ENCODE measurements around the gene NT5DC1. TPM values are rescaled to one million over a fixed set of nuclear protein-coding genes. Genes with fewer than 3 reads are reported as not detected.

The NT5DC1 gene
- total RNA-seq (2021; ENCODE audit: unreplicated experiment) = 63.7 TPM
- polyA plus RNA-seq (2012) = 41.5 and 50.3 TPM in 2 replicates
- Bru-seq, nascent RNA = percentile 77 among the genes with signal in this experiment
- percentile 63 among the genes with signal in this experiment for BruChase-seq, experiment 1, labeled RNA remaining after a 6-hour chase
- BruChase-seq, experiment 2, labeled RNA remaining after a 2-hour chase = percentile 64 among the genes with signal in this experiment
- long read RNA-seq, full-length matches to known transcripts = 99 of 106 reads
- long read RNA-seq, partial matches to known transcripts = 2 of 106 reads
- long read RNA-seq, other reads (novel, unspliced or antisense) = 5 of 106 reads

DNA sequence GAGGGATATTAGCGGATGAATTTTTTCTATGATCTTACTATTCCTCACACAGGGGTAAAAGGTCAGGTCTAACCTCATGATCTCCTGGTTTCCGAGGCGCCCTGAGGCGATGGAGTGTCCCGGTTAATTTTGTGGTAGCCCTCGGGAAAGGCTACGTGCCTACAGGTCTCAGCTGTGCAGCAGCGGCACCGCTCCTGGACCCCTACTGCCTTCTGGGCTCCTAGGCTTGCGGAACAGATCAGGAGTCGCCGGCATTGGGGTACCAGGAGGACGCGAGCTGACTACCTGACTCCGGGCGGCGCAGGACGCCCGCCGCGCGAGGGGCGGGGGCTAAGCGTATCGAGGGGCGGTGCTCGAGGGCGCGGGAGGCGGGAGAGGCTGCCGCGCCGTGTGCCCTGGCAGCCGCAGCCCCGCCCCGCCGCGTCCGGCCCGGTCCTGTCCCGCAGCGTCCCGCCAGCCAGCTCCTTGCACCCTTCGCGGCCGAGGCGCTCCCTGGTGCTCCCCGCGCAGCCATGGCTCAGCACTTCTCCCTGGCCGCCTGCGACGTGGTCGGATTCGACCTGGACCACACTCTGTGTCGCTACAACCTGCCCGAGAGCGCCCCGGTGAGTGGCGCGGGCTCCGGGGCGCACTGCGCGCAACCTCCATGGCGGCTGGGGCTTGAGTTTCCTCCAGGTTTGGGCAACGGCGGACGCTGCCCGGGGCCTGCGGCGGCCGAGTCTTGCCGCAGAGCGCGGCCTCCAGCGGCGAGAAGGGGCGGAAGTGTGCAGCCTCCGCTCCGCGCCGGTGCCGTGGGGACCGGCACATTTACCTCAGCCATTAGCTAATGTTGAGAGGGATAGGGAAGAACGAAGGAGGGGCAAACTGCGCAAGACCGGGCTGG, at the start of gene NT5DC1:
TSS of gene NT5DC1 (plus strand) at position 435 of the 883 bp plus-strand sequence. CDS start at position 513, 78 bp downstream.
- Histone ChIP-seq H3K9ac (ENCODE audit: low read length) (peak within 1 kb of the TSS; percentile 93), H3K4me2 (ENCODE audit: low read length) (peak within 1 kb of the TSS; percentile 92), H3K9me2 (ENCODE audit: insufficient read depth) (no peaks in the 10 kb centered on the region), H3K36me3 (ENCODE audit: control insufficient read depth in 1 of 2, insufficient read depth in 2 of 2, low read length in 2 of 2) (no peaks in the 10 kb centered on the region), H3K4me3 (replicated peaks in 1 of 2; ENCODE audit: low read depth in 1 of 2, low read length in 2 of 2) (peak within 1 kb of the TSS; percentile 71 to 93), H3K27me3 (ENCODE audit: insufficient read depth, low read length) (no peaks in the 10 kb centered on the region), H2AFZ (ENCODE audit: low read depth, low read length, poor library complexity, severe bottlenecking) (peak within 1 kb of the TSS; percentile 94), H3K79me2 (ENCODE audit: insufficient read depth, low read length) (peaks cover 21% of the 10 kb centered on the region), H3K4me1 (ENCODE audit: control insufficient read depth in 1 of 2, insufficient read depth in 2 of 2, low read length in 2 of 2) (peaks cover 6 to 20% of the 10 kb centered on the region in 2 experiments; a peak in 3 of 4 replicates), H3K9me3 (ENCODE audit: control insufficient read depth in 1 of 2, insufficient read depth in 1 of 2, low read depth in 1 of 2, low read length in 2 of 2) (peaks cover 4 to 7% of the 10 kb centered on the region in 2 experiments; a peak in 2 of 4 replicates), H3K27ac (ENCODE audit: low read depth, low read length) (peak within 1 kb of the TSS; percentile 92), H4K20me1 (ENCODE audit: insufficient read depth) (no peaks in the 10 kb centered on the region)
- intact Hi-C loops (cut with micrococcal nuclease) = loop anchor here (1.0 kb wide), 1 partner anchor 89 kb away; no protein-coding TSS in a partner anchor
- ChIA-PET POLR2A (interaction anchor here (0.6 to 1.9 kb wide), 6 partner anchors 9 to 89 kb away, joined by 3 to 8 read pairs (median 5); no protein-coding TSS in a partner anchor), RAD21 (ENCODE audit: low non-redundant PET in 1 of 2, low total read pairs in 2 of 2, uncharacterized antibody in 2 of 2, unreplicated experiment in 2 of 2) (interaction anchor here (0.6 to 1.3 kb wide), 2 partner anchors 92 to 322 kb away, joined by 3 to 4 read pairs; no protein-coding TSS in a partner anchor), CTCF (interaction anchor here (0.9 to 2.9 kb wide), 4 partner anchors 11 to 90 kb away, joined by 3 to 22 read pairs (median 6); partner anchors contain the start of gene FRK)
- peak; percentile 62 for DNase-seq (ENCODE audit: low read depth, low spot score)
- peak; percentile 94 for ATAC-seq
- BruUV-seq (replicated peaks) = no TSS peak
- TF ChIP-seq, protein P1, sequence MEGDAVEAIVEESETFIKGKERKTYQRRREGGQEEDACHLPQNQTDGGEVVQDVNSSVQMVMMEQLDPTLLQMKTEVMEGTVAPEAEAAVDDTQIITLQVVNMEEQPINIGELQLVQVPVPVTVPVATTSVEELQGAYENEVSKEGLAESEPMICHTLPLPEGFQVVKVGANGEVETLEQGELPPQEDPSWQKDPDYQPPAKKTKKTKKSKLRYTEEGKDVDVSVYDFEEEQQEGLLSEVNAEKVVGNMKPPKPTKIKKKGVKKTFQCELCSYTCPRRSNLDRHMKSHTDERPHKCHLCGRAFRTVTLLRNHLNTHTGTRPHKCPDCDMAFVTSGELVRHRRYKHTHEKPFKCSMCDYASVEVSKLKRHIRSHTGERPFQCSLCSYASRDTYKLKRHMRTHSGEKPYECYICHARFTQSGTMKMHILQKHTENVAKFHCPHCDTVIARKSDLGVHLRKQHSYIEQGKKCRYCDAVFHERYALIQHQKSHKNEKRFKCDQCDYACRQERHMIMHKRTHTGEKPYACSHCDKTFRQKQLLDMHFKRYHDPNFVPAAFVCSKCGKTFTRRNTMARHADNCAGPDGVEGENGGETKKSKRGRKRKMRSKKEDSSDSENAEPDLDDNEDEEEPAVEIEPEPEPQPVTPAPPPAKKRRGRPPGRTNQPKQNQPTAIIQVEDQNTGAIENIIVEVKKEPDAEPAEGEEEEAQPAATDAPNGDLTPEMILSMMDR (IDR thresholded peaks at IDR 0.05 in 2 of 3, conservative IDR thresholded peaks at IDR 0.05 in 1 of 3; ENCODE audit: borderline replicate concordance in 1 of 3, insufficient read depth in 1 of 3, low read depth in 2 of 3, low read length in 2 of 3) = peak in 2 of 3 experiments; percentile 13 to 20; a peak in 2 of 6 replicates
- TF ChIP-seq SP1 (IDR thresholded peaks at IDR 0.05; ENCODE audit: low read depth) = no peak
- no peak for TF ChIP-seq EZH2 (IDR thresholded peaks at IDR 0.05)
- TF ChIP-seq, protein P2, sequence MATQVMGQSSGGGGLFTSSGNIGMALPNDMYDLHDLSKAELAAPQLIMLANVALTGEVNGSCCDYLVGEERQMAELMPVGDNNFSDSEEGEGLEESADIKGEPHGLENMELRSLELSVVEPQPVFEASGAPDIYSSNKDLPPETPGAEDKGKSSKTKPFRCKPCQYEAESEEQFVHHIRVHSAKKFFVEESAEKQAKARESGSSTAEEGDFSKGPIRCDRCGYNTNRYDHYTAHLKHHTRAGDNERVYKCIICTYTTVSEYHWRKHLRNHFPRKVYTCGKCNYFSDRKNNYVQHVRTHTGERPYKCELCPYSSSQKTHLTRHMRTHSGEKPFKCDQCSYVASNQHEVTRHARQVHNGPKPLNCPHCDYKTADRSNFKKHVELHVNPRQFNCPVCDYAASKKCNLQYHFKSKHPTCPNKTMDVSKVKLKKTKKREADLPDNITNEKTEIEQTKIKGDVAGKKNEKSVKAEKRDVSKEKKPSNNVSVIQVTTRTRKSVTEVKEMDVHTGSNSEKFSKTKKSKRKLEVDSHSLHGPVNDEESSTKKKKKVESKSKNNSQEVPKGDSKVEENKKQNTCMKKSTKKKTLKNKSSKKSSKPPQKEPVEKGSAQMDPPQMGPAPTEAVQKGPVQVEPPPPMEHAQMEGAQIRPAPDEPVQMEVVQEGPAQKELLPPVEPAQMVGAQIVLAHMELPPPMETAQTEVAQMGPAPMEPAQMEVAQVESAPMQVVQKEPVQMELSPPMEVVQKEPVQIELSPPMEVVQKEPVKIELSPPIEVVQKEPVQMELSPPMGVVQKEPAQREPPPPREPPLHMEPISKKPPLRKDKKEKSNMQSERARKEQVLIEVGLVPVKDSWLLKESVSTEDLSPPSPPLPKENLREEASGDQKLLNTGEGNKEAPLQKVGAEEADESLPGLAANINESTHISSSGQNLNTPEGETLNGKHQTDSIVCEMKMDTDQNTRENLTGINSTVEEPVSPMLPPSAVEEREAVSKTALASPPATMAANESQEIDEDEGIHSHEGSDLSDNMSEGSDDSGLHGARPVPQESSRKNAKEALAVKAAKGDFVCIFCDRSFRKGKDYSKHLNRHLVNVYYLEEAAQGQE (IDR thresholded peaks at IDR 0.05; ENCODE audit: low read depth) = no peak
- no peak for TF ChIP-seq JUND (IDR thresholded peaks at IDR 0.05)
- no peak for TF ChIP-seq ELF1 (IDR thresholded peaks at IDR 0.05; ENCODE audit: borderline replicate concordance, low read depth)
- TF ChIP-seq ZFX (IDR thresholded peaks at IDR 0.05) = peak; percentile 89
- TF ChIP-seq YY1 (IDR thresholded peaks at IDR 0.05; ENCODE audit: extremely low read depth, insufficient replicate concordance, low read depth, low read length) = peak; percentile 53
- no peak; the same call in 1 of the 2 replicates for TF ChIP-seq FOSL1 (IDR thresholded peaks at IDR 0.05; ENCODE audit: low read depth)
- TF ChIP-seq, protein P3, sequence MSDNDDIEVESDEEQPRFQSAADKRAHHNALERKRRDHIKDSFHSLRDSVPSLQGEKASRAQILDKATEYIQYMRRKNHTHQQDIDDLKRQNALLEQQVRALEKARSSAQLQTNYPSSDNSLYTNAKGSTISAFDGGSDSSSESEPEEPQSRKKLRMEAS (IDR thresholded peaks at IDR 0.05) = peak; percentile 75; the same call in 1 of the 2 replicates
- peak; percentile 83 for TF ChIP-seq POLR2A (IDR thresholded peaks at IDR 0.05; ENCODE audit: borderline replicate concordance, extremely low read depth, insufficient read depth, insufficient read length)
- TF ChIP-seq ZNF274 (IDR thresholded peaks at IDR 0.05; ENCODE audit: low read depth, low read length) = no peak
- no peak for TF ChIP-seq RAD21 (IDR thresholded peaks at IDR 0.05; ENCODE audit: low read depth)
- 0 out of 2 replicates have a peak, but pooled peaks have one; percentile 17 for TF ChIP-seq CBX3 (IDR thresholded peaks at IDR 0.05; ENCODE audit: low read depth)
- peak; percentile 73; the same call in 1 of the 2 replicates for TF ChIP-seq SIN3A (IDR thresholded peaks at IDR 0.05; ENCODE audit: low read depth)
- TF ChIP-seq, protein P4, sequence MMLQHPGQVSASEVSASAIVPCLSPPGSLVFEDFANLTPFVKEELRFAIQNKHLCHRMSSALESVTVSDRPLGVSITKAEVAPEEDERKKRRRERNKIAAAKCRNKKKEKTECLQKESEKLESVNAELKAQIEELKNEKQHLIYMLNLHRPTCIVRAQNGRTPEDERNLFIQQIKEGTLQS (IDR thresholded peaks at IDR 0.05) = no peak
- no peak for TF ChIP-seq EZH2phosphoT487 (IDR thresholded peaks at IDR 0.05; ENCODE audit: borderline replicate concordance)
